CD4-positive, alpha-beta memory T cell (primary cell): ENCODE results near the gene CTBP2. TPM values are rescaled to one million over a fixed set of nuclear protein-coding genes. Genes with fewer than 3 reads are reported as not detected.

ENCODE experiments used
- CTCF ChIA-PET: fragments of 350-600 bp; sonication (Branson Sonifier 250); formaldehyde crosslinking; loops from one replicate; lab custom pipeline; 2021; ENCODE audit warnings: inconsistent platforms; ENCODE audit not compliant: partially characterized antibody; lab: Charles Lee
- POLR2A ChIA-PET: fragments of 350-600 bp; sonication (Branson Sonifier 250); formaldehyde crosslinking; loops from one replicate; lab custom pipeline; 2021; ENCODE audit not compliant: partially characterized antibody; lab: Charles Lee
- DNase-seq, 5 donors: peaks; one replicate each; pipeline versions ENCODE4 v3.0.0 to v3.0.0-alpha.2; 2020 to 2022; ENCODE audit warnings: mixed read lengths in 1 of 5
- H3K27ac ChIP-seq: one replicate; pipeline ENCODE4 v1.7.0; 2013; ENCODE audit warnings: low read depth, low read length
- H3K27me3 ChIP-seq: 2 replicates; pipeline ENCODE4 v1.7.0; 2013; ENCODE audit warnings: mild to moderate bottlenecking, low read length, moderate library complexity; ENCODE audit not compliant: insufficient read depth
- H3K36me3 ChIP-seq: 2 replicates; pipeline ENCODE4 v1.7.0; 2013; ENCODE audit warnings: mild to moderate bottlenecking, low read length, moderate library complexity; ENCODE audit not compliant: insufficient read depth
- H3K4me1 ChIP-seq: 2 replicates; pipeline ENCODE4 v1.7.0; 2013; ENCODE audit warnings: mild to moderate bottlenecking, low read length, moderate library complexity; ENCODE audit not compliant: insufficient read depth
- H3K4me3 ChIP-seq, 2 donors: one replicate each; pipeline ENCODE4 v1.7.0; 2013; ENCODE audit warnings: low read length in 2 of 2, mild to moderate bottlenecking in 1 of 2
- H3K9me3 ChIP-seq, 2 donors: one replicate each; pipeline ENCODE4 v1.7.0; 2013; ENCODE audit warnings: low read length in 2 of 2, control low read depth in 1 of 2; ENCODE audit not compliant: control insufficient read depth in 1 of 2
- H3K27ac Mint-ChIP-seq, 7 donors: one replicate each; pipeline ENCODE4 v1.8.0; 2020 to 2021; ENCODE audit warnings: mixed read lengths in 7 of 7, mild to moderate bottlenecking in 6 of 7, inconsistent platforms in 3 of 7, moderate library complexity in 3 of 7
- H3K27me3 Mint-ChIP-seq, 2 donors: one replicate each; pipeline ENCODE4 v1.8.0; 2020 to 2021; ENCODE audit warnings: mixed read lengths in 2 of 2
- H3K36me3 Mint-ChIP-seq, 2 donors: one replicate each; pipeline ENCODE4 v1.8.0; 2020 to 2021; ENCODE audit warnings: mixed read lengths in 2 of 2, inconsistent platforms in 1 of 2, mild to moderate bottlenecking in 1 of 2
- H3K4me1 Mint-ChIP-seq, 4 donors: one replicate each; pipeline ENCODE4 v1.8.0; 2020 to 2021; ENCODE audit warnings: mixed read lengths in 4 of 4, mild to moderate bottlenecking in 1 of 4
- H3K4me3 Mint-ChIP-seq, 8 donors: one replicate each; pipeline ENCODE4 v1.8.0; 2020 to 2021; ENCODE audit warnings: mixed read lengths in 8 of 8, mild to moderate bottlenecking in 7 of 8, moderate library complexity in 6 of 8, inconsistent platforms in 3 of 8
- H3K9me3 Mint-ChIP-seq, 8 donors: one replicate each; pipeline ENCODE4 v1.8.0; 2020 to 2021; ENCODE audit warnings: mixed read lengths in 8 of 8, mild to moderate bottlenecking in 5 of 8, inconsistent platforms in 3 of 8, moderate library complexity in 1 of 8
- intact Hi-C: fragments of 100-400 bp; cut with micrococcal nuclease; formaldehyde crosslinking; loops from one replicate; pipeline ENCODE4 v1.15.1; 2023
- polyA plus RNA-seq, 2 donors: library from polyadenylated mRNA; unstranded; fragments of 300-500 nt; fragmentation: Illumina TruSeq; gene quantifications; one replicate each; pipeline ENCODE4 v1.2.3, GENCODE V29; 2021
- total RNA-seq, 2 experiments: library from RNA; stranded (reverse); gene quantifications; one replicate each; pipeline ENCODE4 v1.2.3, GENCODE V29; 2021

The CTBP2 gene
- total and polyA plus RNA-seq, 4 experiments from 2014 or later, result 0.16 to 0.97 (median 0.61) TPM; not detected in 1

- DNase-seq, result no peak
- ChIA-PET CTCF (interaction anchor here (1.0 kb wide), 1 partner anchor 28 kb away, joined by 3 read pairs; no protein-coding TSS in a partner anchor), POLR2A (no interaction called here)
- Mint-ChIP-seq H3K4me1 (peaks cover 0 to 1% (median 0%) of the 10 kb centered on the region in 4 donors), H3K36me3 (no peaks in the 10 kb centered on the region), H3K4me3 (no peak overlapping the region), H3K9me3 (peaks cover 0 to 3% (median 0%) of the 10 kb centered on the region in 8 donors), H3K27me3 (peaks cover 6 to 8% of the 10 kb centered on the region in 2 donors), H3K27ac (no peak overlapping the region)
- H3K27me3 ChIP-seq, result no peaks in the 10 kb centered on the region
- intact Hi-C loops, result no loop called here
- H3K9me3 ChIP-seq, result no peaks in the 10 kb centered on the region
- no peaks in the 10 kb centered on the region for H3K4me1 ChIP-seq
- H3K4me3 ChIP-seq, result no peak overlapping the region
- H3K27ac ChIP-seq, result no peak overlapping the region
- H3K36me3 ChIP-seq, result no peaks in the 10 kb centered on the region
Measured at GRCh38 chr10:125020386-125020785, 140.0 kb downstream of the CTBP2 start.

GRCh38 chr10:125018576-125019143 lies 141.7 kb downstream of the CTBP2 start:
- no peaks in the 10 kb centered on the region for H3K36me3 ChIP-seq
- H3K27ac Mint-ChIP-seq, result peak overlapping the region in 1 of 7 donors; percentile 17
- ChIA-PET POLR2A (no interaction called here), CTCF (no interaction called here)
- DNase-seq, result no peak
- no peaks in the 10 kb centered on the region for H3K9me3 ChIP-seq
- H3K9me3 Mint-ChIP-seq, result peaks cover 0 to 3% (median 0%) of the 10 kb centered on the region in 8 donors
- no peak overlapping the region for H3K4me3 ChIP-seq
- intact Hi-C loops, result no loop called here
- no peaks in the 10 kb centered on the region for H3K27me3 ChIP-seq
- H3K36me3 Mint-ChIP-seq, result no peaks in the 10 kb centered on the region
- peaks cover 7 to 9% of the 10 kb centered on the region in 2 donors for H3K27me3 Mint-ChIP-seq
- H3K4me3 Mint-ChIP-seq, result no peak overlapping the region
- no peaks in the 10 kb centered on the region for H3K4me1 ChIP-seq
- no peak overlapping the region for H3K27ac ChIP-seq
- H3K4me1 Mint-ChIP-seq, result peaks cover 0 to 3% (median 0%) of the 10 kb centered on the region in 4 donors

GRCh38 chr10:125017547-125018298 lies 142.6 kb downstream of the CTBP2 start:
- no peak for DNase-seq
- H3K4me1 ChIP-seq, result no peaks in the 10 kb centered on the region
- Mint-ChIP-seq H3K4me3 (no peak overlapping the region), H3K27ac (no peak overlapping the region), H3K36me3 (no peaks in the 10 kb centered on the region), H3K4me1 (peaks cover 0 to 3% (median 0%) of the 10 kb centered on the region in 4 donors), H3K9me3 (peaks cover 0 to 3% (median 0%) of the 10 kb centered on the region in 8 donors), H3K27me3 (peaks cover 7 to 8% of the 10 kb centered on the region in 2 donors)
- no peak overlapping the region for H3K27ac ChIP-seq
- intact Hi-C loops, result no loop called here
- no peak overlapping the region for H3K4me3 ChIP-seq
- ChIA-PET CTCF (no interaction called here), POLR2A (no interaction called here)
- H3K27me3 ChIP-seq, result no peaks in the 10 kb centered on the region
- no peaks in the 10 kb centered on the region for H3K9me3 ChIP-seq
- H3K36me3 ChIP-seq, result no peaks in the 10 kb centered on the region

- Histone ChIP-seq H3K36me3 (no peaks in the 10 kb centered on the region), H3K9me3 (no peaks in the 10 kb centered on the region), H3K27me3 (no peaks in the 10 kb centered on the region), H3K4me1 (no peaks in the 10 kb centered on the region), H3K4me3 (no peak overlapping the region), H3K27ac (no peak overlapping the region)
- CTCF ChIA-PET, result interaction anchor here (0.7 kb wide), 1 partner anchor 31 kb away, joined by 3 read pairs; no protein-coding TSS in a partner anchor
- H3K4me1 Mint-ChIP-seq, result peaks cover 0 to 2% (median 0%) of the 10 kb centered on the region in 4 donors
- POLR2A ChIA-PET, result no interaction called here
- H3K36me3 Mint-ChIP-seq, result no peaks in the 10 kb centered on the region
- intact Hi-C loops, result no loop called here
- H3K9me3 Mint-ChIP-seq, result peaks cover 0 to 3% (median 0%) of the 10 kb centered on the region in 8 donors
- no peak overlapping the region for H3K27ac Mint-ChIP-seq
- peaks cover 4 to 5% of the 10 kb centered on the region in 2 donors for H3K27me3 Mint-ChIP-seq
- H3K4me3 Mint-ChIP-seq, result peak overlapping the region in 1 of 8 donors; percentile 10
- no peak for DNase-seq
Measured at GRCh38 chr10:125016611-125017202, 143.7 kb downstream of the CTBP2 start.

GRCh38 chr10:125016123-125016522 lies 144.2 kb downstream of the CTBP2 start:
- Histone ChIP-seq H3K36me3 (no peaks in the 10 kb centered on the region), H3K27ac (no peak overlapping the region), H3K4me3 (no peak overlapping the region), H3K27me3 (no peaks in the 10 kb centered on the region), H3K4me1 (no peaks in the 10 kb centered on the region), H3K9me3 (no peaks in the 10 kb centered on the region)
- ChIA-PET CTCF (no interaction called here), POLR2A (no interaction called here)
- H3K4me1 Mint-ChIP-seq, result peaks cover 0 to 2% (median 0%) of the 10 kb centered on the region in 4 donors
- H3K27me3 Mint-ChIP-seq, result peaks cover 4 to 5% of the 10 kb centered on the region in 2 donors
- no peaks in the 10 kb centered on the region for H3K36me3 Mint-ChIP-seq
- H3K27ac Mint-ChIP-seq, result no peak overlapping the region
- H3K9me3 Mint-ChIP-seq, result peaks cover 0 to 3% (median 0%) of the 10 kb centered on the region in 8 donors
- no peak for DNase-seq
- no peak overlapping the region for H3K4me3 Mint-ChIP-seq
- intact Hi-C loops, result no loop called here

GRCh38 chr10:125015356-125015944 lies 144.9 kb downstream of the CTBP2 start:
- no peak overlapping the region for H3K27ac Mint-ChIP-seq
- no peaks in the 10 kb centered on the region for H3K36me3 Mint-ChIP-seq
- no peak for DNase-seq
- Histone ChIP-seq H3K4me1 (no peaks in the 10 kb centered on the region), H3K27me3 (no peaks in the 10 kb centered on the region), H3K27ac (no peak overlapping the region), H3K4me3 (no peak overlapping the region), H3K36me3 (no peaks in the 10 kb centered on the region), H3K9me3 (no peaks in the 10 kb centered on the region)
- intact Hi-C loops, result no loop called here
- CTCF ChIA-PET, result no interaction called here
- POLR2A ChIA-PET, result no interaction called here
- peaks cover 0 to 2% (median 0%) of the 10 kb centered on the region in 4 donors for H3K4me1 Mint-ChIP-seq
- H3K4me3 Mint-ChIP-seq, result no peak overlapping the region
- H3K9me3 Mint-ChIP-seq, result peaks cover 0 to 3% (median 0%) of the 10 kb centered on the region in 8 donors
- peaks cover 4 to 5% of the 10 kb centered on the region in 2 donors for H3K27me3 Mint-ChIP-seq
